IMR-90 (cell line): Measurements from ENCODE around the gene RNF128. TPM values are rescaled to one million over a fixed set of nuclear protein-coding genes. Genes with fewer than 3 reads are reported as not detected.

Experiments
- ATAC-seq: fragments of 200-7000 bp; cut with Tn5 transposase; 2 replicates; pipeline ENCODE4 v1.9.1; 2020; ENCODE audit warnings: low read depth, mild to moderate bottlenecking, moderate library complexity
- BruUV-seq: library from RNA; stranded (reverse); fragments of 400-500 nt; replicated peaks from 2 replicates; lab custom pipeline; 2021; lab: Mats Ljungman, UMichigan
- CTCF ChIA-PET: fragments of 300-600 bp; formaldehyde crosslinking; extraction: SDS; loops from one replicate; lab custom pipeline; 2021; ENCODE audit warnings: antibody characterized with exemption; lab: Yijun Ruan, JAX
- POLR2A ChIA-PET: fragments of 300-600 bp; sonication (Branson Sonifier 250); formaldehyde crosslinking; loops from one replicate; lab custom pipeline; 2022; ENCODE audit warnings: antibody characterized with exemption; ENCODE audit not compliant: unreplicated experiment; lab: Charles Lee
- DNase-seq: peaks from one replicate; pipeline ENCODE4 v3.0.0; 2013
- H2AFZ ChIP-seq: replicated peaks from 2 replicates; pipeline ENCODE3; 2013; ENCODE audit warnings: low read length, mild to moderate bottlenecking; ENCODE audit not compliant: poor library complexity
- H2AK5ac ChIP-seq: 2 replicates; pipeline ENCODE4 v1.6.1; 2013; ENCODE audit warnings: low read depth, low read length, inconsistent platforms
- H2AK9ac ChIP-seq: replicated peaks from 2 replicates; pipeline ENCODE3; 2013; ENCODE audit warnings: mild to moderate bottlenecking, low read depth, low read length, moderate library complexity; ENCODE audit not compliant: poor library complexity
- H2BK120ac ChIP-seq: 2 replicates; pipeline ENCODE4 v1.6.1; 2013; ENCODE audit warnings: low read depth, low read length, inconsistent platforms
- H2BK15ac ChIP-seq: 3 replicates; pipeline ENCODE4 v1.6.1; 2013; ENCODE audit warnings: low read depth, low read length, inconsistent platforms
- H2BK20ac ChIP-seq: 2 replicates; pipeline ENCODE4 v1.6.1; 2013; ENCODE audit warnings: low read depth, mild to moderate bottlenecking, inconsistent platforms, low read length, moderate library complexity
- H2BK5ac ChIP-seq: 2 replicates; pipeline ENCODE4 v1.6.1; 2013; ENCODE audit warnings: mild to moderate bottlenecking, low read depth, low read length, inconsistent platforms; ENCODE audit not compliant: poor library complexity, severe bottlenecking
- H3K14ac ChIP-seq: replicated peaks from 2 replicates; pipeline ENCODE4 v1.6.1; 2013; ENCODE audit warnings: low read depth, low read length, inconsistent platforms
- H3K18ac ChIP-seq: 2 replicates; pipeline ENCODE4 v1.6.1; 2013; ENCODE audit warnings: low read depth, low read length, control low read depth
- H3K23ac ChIP-seq: 2 replicates; pipeline ENCODE4 v1.6.1; 2013; ENCODE audit warnings: low read depth, low read length, inconsistent platforms
- H3K27ac ChIP-seq: 2 replicates; pipeline ENCODE4 v1.5.1; 2013; ENCODE audit warnings: mild to moderate bottlenecking, control low read depth, low read length; ENCODE audit not compliant: insufficient read depth
- H3K27me3 ChIP-seq: 2 replicates; pipeline ENCODE4 v1.6.1; 2013; ENCODE audit warnings: low read length; ENCODE audit not compliant: control insufficient read depth, insufficient read depth
- H3K36me3 ChIP-seq: 2 replicates; pipeline ENCODE4 v1.6.1; 2013; ENCODE audit warnings: low read length, mixed read lengths; ENCODE audit not compliant: control insufficient read depth, insufficient read depth
- H3K4ac ChIP-seq: 2 replicates; pipeline ENCODE4 v1.6.1; 2013; ENCODE audit warnings: low read depth, low read length, inconsistent platforms
- H3K4me1 ChIP-seq: 2 replicates; pipeline ENCODE4 v1.6.1; 2013; ENCODE audit warnings: low read length, mixed read lengths; ENCODE audit not compliant: control insufficient read depth, insufficient read depth
- H3K4me2 ChIP-seq: 2 replicates; pipeline ENCODE4 v1.6.1; 2013; ENCODE audit warnings: low read depth, mild to moderate bottlenecking, control low read depth, low read length, moderate library complexity
- H3K4me3 ChIP-seq: 2 replicates; pipeline ENCODE4 v1.5.1; 2013; ENCODE audit warnings: low read depth, mild to moderate bottlenecking, control low read depth, low read length, moderate library complexity; ENCODE audit not compliant: insufficient read depth
- H3K56ac ChIP-seq: 2 replicates; pipeline ENCODE4 v1.6.1; 2013; ENCODE audit warnings: low read length, inconsistent platforms; ENCODE audit not compliant: insufficient read depth; ENCODE audit errors: extremely low read depth
- H3K79me1 ChIP-seq, 2 experiments: 2 replicates each; pipeline ENCODE4 v1.6.1; 2013; ENCODE audit warnings: low read length in 2 of 2, inconsistent platforms in 1 of 2, low read depth in 1 of 2
- H3K9ac ChIP-seq: 2 replicates; pipeline ENCODE4 v1.6.1; 2013; ENCODE audit warnings: low read depth, low read length, control low read depth
- H3K9me1 ChIP-seq: 2 replicates; pipeline ENCODE4 v1.6.1; 2013; ENCODE audit warnings: low read length, inconsistent platforms; ENCODE audit not compliant: insufficient read depth
- H3K9me3 ChIP-seq: 2 replicates; pipeline ENCODE4 v1.6.1; 2013; ENCODE audit warnings: low read length; ENCODE audit not compliant: control insufficient read depth, insufficient read depth
- H4K20me1 ChIP-seq: 2 replicates; pipeline ENCODE4 v1.6.1; 2013; ENCODE audit warnings: low read length, inconsistent platforms; ENCODE audit not compliant: insufficient read depth
- H4K5ac ChIP-seq: 2 replicates; pipeline ENCODE4 v1.6.1; 2013; ENCODE audit warnings: mild to moderate bottlenecking, low read depth, low read length, control low read depth
- H4K8ac ChIP-seq, 2 experiments: 2 replicates each; pipeline ENCODE4 v1.6.1; 2013; ENCODE audit warnings: low read depth in 2 of 2, low read length in 2 of 2, control low read depth in 1 of 2, inconsistent platforms in 1 of 2
- H4K91ac ChIP-seq: 2 replicates; pipeline ENCODE4 v1.6.1; 2013; ENCODE audit warnings: low read depth, low read length, inconsistent platforms; ENCODE audit not compliant: insufficient read depth
- BHLHE40 ChIP-seq: fragments of 150-350 bp; IDR thresholded peaks from 2 replicates; pipeline ENCODE4 v1.6.1; 2016; ENCODE audit warnings: mild to moderate bottlenecking, low read depth, low read length
- CEBPB ChIP-seq: IDR thresholded peaks from 2 replicates; pipeline ENCODE4 v1.6.1; 2012; ENCODE audit warnings: low read depth, low read length, improper control_type of control experiment
- CHD1 ChIP-seq: IDR thresholded peaks from 2 replicates; pipeline ENCODE4 v1.6.1; 2012; ENCODE audit warnings: low read depth, low read length, improper control_type of control experiment
- CTCF ChIP-seq: conservative IDR thresholded peaks from 2 replicates; pipeline ENCODE4 v1.5.1; 2012; ENCODE audit warnings: mild to moderate bottlenecking, low read depth, low read length, improper control_type of control experiment
- ELK1 ChIP-seq: fragments of 150-350 bp; IDR thresholded peaks from 2 replicates; pipeline ENCODE4 v1.6.1; 2016; ENCODE audit warnings: low read depth, mild to moderate bottlenecking, low read length, moderate library complexity, borderline replicate concordance
- FOS ChIP-seq: fragments of 150-350 bp; IDR thresholded peaks from 2 replicates; pipeline ENCODE4 v1.6.1; 2016; ENCODE audit warnings: low read depth, low read length
- MAFK ChIP-seq: IDR thresholded peaks from 2 replicates; pipeline ENCODE4 v1.6.1; 2012; ENCODE audit warnings: low read depth, low read length, improper control_type of control experiment
- MAZ ChIP-seq: IDR thresholded peaks from 2 replicates; pipeline ENCODE4 v1.6.1; 2012; ENCODE audit warnings: low read depth, mild to moderate bottlenecking, low read length, improper control_type of control experiment, moderate library complexity, borderline replicate concordance
- MXI1 ChIP-seq: IDR thresholded peaks from 2 replicates; pipeline ENCODE4 v1.6.1; 2012; ENCODE audit warnings: low read depth, mild to moderate bottlenecking, low read length, moderate library complexity, borderline replicate concordance
- NFE2L2 ChIP-seq: fragments of 150-350 bp; IDR thresholded peaks from 2 replicates; pipeline ENCODE4 v1.6.1; 2016; ENCODE audit warnings: low read depth, mild to moderate bottlenecking, low read length
- POLR2A ChIP-seq: IDR thresholded peaks from 2 replicates; pipeline ENCODE4 v1.6.1; 2012; ENCODE audit warnings: mild to moderate bottlenecking, low read depth, low read length
- RAD21 ChIP-seq: IDR thresholded peaks from 2 replicates; pipeline ENCODE4 v1.6.1; 2012; ENCODE audit warnings: low read length, improper control_type of control experiment
- RCOR1 ChIP-seq: IDR thresholded peaks from 2 replicates; pipeline ENCODE4 v1.6.1; 2012; ENCODE audit warnings: mild to moderate bottlenecking, low read length, improper control_type of control experiment; ENCODE audit not compliant: insufficient replicate concordance
- RFX5 ChIP-seq: IDR thresholded peaks from 2 replicates; pipeline ENCODE4 v1.8.0; 2012; ENCODE audit warnings: low read depth, mild to moderate bottlenecking, low read length, moderate library complexity
- SMC3 ChIP-seq: fragments of 150-350 bp; IDR thresholded peaks from 2 replicates; pipeline ENCODE4 v1.6.1; 2016; ENCODE audit warnings: low read depth, mild to moderate bottlenecking, antibody characterized with exemption, low read length, moderate library complexity
- USF2 ChIP-seq: fragments of 150-350 bp; IDR thresholded peaks from 2 replicates; pipeline ENCODE4 v1.6.1; 2017; ENCODE audit warnings: mild to moderate bottlenecking, antibody characterized with exemption, low read length, low read depth
- WGBS, 2 experiments: methylation state at CpG; one replicate each; pipeline versions ENCODE4 v1.1.5 to v1.1.7; 2013; ENCODE audit warnings: missing lambda C conversion rate in 2 of 2; ENCODE audit not compliant: insufficient read length in 1 of 2; ENCODE audit errors: extremely low coverage in 2 of 2; 5-methylcytosine and 5-hydroxymethylcytosine counted together
- dilution Hi-C: fragments of 300-500 bp; cut with HindIII; formaldehyde crosslinking; loops from one replicate; pipeline ENCODE4 v1.14.3; 2018; ENCODE audit warnings: low sequenced_read_pairs; ENCODE audit not compliant: unreplicated experiment
- in situ Hi-C: fragments of 300-500 bp; cut with MboI; formaldehyde crosslinking; loops from 3 replicates; pipeline ENCODE4 v1.14.3; 2019; ENCODE audit warnings: low sequenced_read_pairs, inconsistent platforms, mixed read lengths
- intact Hi-C: fragments of 100-400 bp; cut with micrococcal nuclease; formaldehyde crosslinking; loops from 2 replicates; pipeline ENCODE4 v1.10.0; 2022
- polyA plus RNA-seq, 3 experiments: library from polyadenylated mRNA; depleted of rRNA; stranded (reverse); fragments of >200 nt; gene quantifications; 2 replicates each; pipeline ENCODE4 v1.2.3, GENCODE V29; 2012; ENCODE audit warnings: low replicate concordance in 1 of 3
- total RNA-seq: library from RNA; depleted of rRNA; stranded (reverse); fragments of >200 nt; gene quantifications from 2 replicates; pipeline ENCODE4 v1.2.3, GENCODE V29; 2012

The RNF128 gene
- total and polyA plus RNA-seq, 2 of the 4 experiments (the other 2 are of a cell fraction), result 3.0 to 4.8 TPM

- no peak overlapping the region for H2BK5ac ChIP-seq
- no CpG with 5 or more reads among the region's 1 CpG for WGBS, 2 experiments
These were observed 21.9 kb downstream of the RNF128 start for GRCh38 chrX:106748377-106748776.

More at GRCh38 chrX:106748377-106748776, 21.9 kb downstream of the RNF128 start:
- no peak overlapping the region for H2BK20ac ChIP-seq
- ATAC-seq (no peak), DNase-seq (no peak)
- H3K56ac ChIP-seq, result no peak overlapping the region
- no peak overlapping the region for H2AK9ac ChIP-seq
- H3K79me1 ChIP-seq, result no peaks in the 10 kb centered on the region
- H2AK5ac ChIP-seq, result no peak overlapping the region
- H3K27me3 ChIP-seq, result no peaks in the 10 kb centered on the region; the same call in none of the 2 replicates
- intact Hi-C loops, result no loop called here
- H4K91ac ChIP-seq, result no peak overlapping the region
- no peak overlapping the region for H3K4ac ChIP-seq
- no peak overlapping the region for H3K9ac ChIP-seq
- no peak overlapping the region for H4K5ac ChIP-seq
- ChIA-PET POLR2A (no interaction called here), CTCF (no interaction called here)
- H2BK120ac ChIP-seq, result no peak overlapping the region
- H3K23ac ChIP-seq, result no peak overlapping the region
- H3K4me1 ChIP-seq, result no peaks in the 10 kb centered on the region
- no peak overlapping the region for H3K14ac ChIP-seq
- no peak overlapping the region for H3K18ac ChIP-seq
- no peaks in the 10 kb centered on the region for H3K9me3 ChIP-seq
- no TSS peak for BruUV-seq
- no peak overlapping the region for H2AFZ ChIP-seq
- no peaks in the 10 kb centered on the region for H4K20me1 ChIP-seq
- H3K27ac ChIP-seq, result no peak overlapping the region
- no peak overlapping the region for H3K4me3 ChIP-seq
- no peak overlapping the region for H4K8ac ChIP-seq
- H2BK15ac ChIP-seq, result no peak overlapping the region
- H3K4me2 ChIP-seq, result no peak overlapping the region
- dilution Hi-C loops, result no loop called here
- no peaks in the 10 kb centered on the region for H3K9me1 ChIP-seq
- in situ Hi-C loops, result no loop called here
- TF ChIP-seq MAZ (no peak), CHD1 (no peak), MAFK (no peak), POLR2A (no peak), CTCF (no peak), USF2 (no peak), RAD21 (no peak), RCOR1 (no peak), MXI1 (no peak), ELK1 (no peak), CEBPB (no peak), SMC3 (no peak), NFE2L2 (no peak), BHLHE40 (no peak), RFX5 (no peak), FOS (no peak)
- H3K36me3 ChIP-seq, result no peaks in the 10 kb centered on the region
